ENCODE measurements around the gene EIF4EBP3.

Gene EIF4EBP3

GRCh38 chr5:140557136-140557805, 9.8 kb downstream of the EIF4EBP3 start, which contains the start of gene SRA1:
Gene SRA1 (minus strand): TSS chr5:140557473. CDS start chr5:140557452, 21 bp downstream.
- peak; percentile 95 for DNase-seq

GRCh38 chr5:140557965-140558364, 10.5 kb downstream of the EIF4EBP3 start:
- DNase-seq = peak; percentile 32

- DNase-seq = peak; percentile 47
Observed at GRCh38 chr5:140558542-140558941, 11.1 kb downstream of the EIF4EBP3 start.

- DNase-seq = peak; percentile 35
Observed at GRCh38 chr5:140560227-140560626, 12.8 kb downstream of the EIF4EBP3 start.

DNA sequence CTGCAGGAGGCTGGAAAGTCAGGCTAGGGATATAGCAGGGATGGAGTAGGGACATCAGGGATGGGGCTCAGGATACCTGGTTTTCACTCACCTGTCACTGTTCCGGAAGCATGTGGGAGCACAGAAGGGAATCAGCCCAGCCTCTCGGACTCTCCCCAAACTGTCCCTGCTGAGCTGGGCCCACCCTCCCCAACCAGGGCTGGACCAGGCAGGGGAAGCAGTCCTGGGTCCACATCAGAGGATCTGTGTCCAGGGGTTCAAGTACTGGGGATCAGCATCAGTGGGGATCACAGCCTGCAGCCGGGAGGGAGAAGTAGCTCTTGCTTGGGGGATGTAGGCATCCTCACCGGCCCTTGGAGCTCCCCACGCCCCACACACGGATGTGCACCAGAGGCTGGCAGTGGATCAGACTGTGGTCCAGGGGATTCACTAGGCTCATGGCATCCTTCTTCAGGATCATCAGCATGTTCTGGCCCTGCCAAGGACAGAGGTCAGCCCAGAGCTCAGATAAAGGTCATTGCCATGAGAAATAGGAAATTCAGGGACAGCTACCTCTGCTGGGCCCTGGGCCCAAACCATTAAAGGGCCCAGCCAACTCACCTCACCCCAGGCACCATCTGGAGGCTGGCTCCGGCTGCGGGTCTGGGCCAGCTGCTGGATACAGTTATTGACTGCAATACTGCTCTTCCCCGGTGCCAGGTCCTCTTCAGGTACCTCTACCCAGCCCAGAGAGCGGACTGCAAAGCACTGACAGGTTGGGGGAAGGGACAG, 14.5 kb downstream of the EIF4EBP3 start:
- DNase-seq = peak; percentile 45

GRCh38 chr5:140563596-140563995, 16.1 kb downstream of the EIF4EBP3 start:
- DNase-seq = peak; percentile 56

DNA sequence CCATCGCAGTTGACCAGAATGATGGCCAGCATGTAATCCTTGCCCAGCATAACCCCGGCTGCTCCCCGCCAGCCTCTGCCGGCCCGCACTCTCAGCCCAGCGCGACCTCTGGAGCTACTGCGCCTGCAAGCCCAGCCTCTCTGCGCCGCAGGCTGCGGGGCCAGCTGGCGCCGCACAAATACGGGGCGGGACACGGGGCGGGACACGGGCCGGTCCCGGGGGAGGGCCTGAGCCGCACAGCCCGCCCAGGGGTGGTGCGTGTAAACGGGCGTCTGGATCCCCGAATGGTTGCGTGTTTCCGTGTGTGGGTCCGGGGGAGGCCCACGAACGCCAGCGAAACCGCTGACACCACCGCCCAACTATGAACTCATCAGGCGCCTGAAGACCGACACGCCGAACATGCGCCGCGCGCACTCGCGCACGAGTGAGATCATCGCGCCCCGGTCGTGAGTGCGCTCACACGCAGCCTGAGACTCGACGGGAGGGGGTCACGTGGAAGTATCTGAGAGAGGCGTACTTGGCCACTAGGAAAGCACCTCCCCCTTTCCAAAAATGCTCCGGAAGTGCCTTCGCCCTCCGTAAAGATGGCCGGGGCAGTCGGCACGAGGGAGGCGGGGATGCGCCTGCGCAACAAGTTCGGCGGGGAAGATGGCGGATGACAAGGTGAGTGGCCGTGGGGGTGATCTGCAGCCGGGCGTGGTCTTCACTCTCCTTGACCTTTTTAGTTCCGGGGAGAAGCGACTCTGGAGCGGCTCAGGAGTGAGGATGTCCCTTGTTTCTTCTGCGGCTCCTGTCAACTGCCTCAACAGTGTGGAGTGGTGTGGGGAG, 16.9 kb downstream of the EIF4EBP3 start, which contains the start of the genes APBB3 and SLC35A4:
Gene APBB3 (minus strand): TSS at position 403 of the 828 bp plus-strand sequence. CDS start 353 bp downstream, at position 50.
Gene SLC35A4 (plus strand): TSS at position 633 of the 828 bp plus-strand sequence. CDS start 2,342 bp downstream, outside the sequence.
- DNase-seq = peak; percentile 93

DNA sequence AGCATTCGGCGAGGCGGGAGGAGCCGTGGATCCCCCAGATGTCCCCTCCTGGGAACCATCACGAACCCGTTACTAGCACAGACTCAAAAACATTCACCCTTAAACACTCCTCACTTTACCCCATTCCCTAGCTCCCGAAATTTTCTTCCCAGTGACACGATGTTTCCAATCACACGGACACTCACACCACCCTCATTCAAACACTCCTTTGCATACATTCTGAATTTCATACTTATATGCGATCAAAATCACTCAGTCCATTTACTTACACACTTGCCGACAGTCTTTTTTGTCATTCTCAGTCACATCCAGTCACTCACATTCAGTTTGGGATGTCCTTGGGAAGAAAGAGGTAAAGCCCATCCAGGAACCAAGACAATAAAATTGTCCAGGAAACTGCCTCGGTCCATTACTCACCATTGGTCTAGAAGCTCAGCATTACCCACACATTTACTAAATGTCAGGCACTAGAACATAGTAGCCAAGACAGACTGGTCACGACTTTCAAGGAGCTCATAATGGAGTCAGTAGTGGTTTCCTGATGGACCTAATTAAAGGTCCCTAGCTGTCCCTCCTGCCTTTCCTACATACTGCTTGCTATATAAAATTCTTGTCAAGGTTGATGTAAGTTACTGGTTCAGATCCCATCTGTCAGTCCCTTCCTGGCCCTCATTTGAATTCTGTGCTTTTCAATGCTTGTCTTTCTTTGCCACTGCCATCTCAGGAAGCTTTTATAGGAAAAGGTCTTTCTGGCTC, 17.7 kb downstream of the EIF4EBP3 start:
- no peak for DNase-seq

DNA sequence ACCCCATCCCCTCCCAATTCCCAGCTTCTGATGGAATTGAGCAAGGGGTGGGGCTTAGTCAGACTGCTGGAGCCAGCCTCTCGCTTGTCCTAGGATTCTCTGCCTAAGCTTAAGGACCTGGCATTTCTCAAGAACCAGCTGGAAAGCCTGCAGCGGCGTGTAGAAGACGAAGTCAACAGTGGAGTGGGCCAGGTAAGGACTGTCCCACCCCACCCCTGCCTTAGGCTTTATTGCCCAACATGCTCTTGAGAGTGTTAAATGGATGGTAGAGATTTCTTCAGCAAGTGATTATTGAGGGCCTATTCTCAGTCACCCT, 18.3 kb downstream of the EIF4EBP3 start:
- DNase-seq = peak; percentile 50

GRCh38 chr5:140566665-140567064, 19.2 kb downstream of the EIF4EBP3 start:
- DNase-seq = peak; percentile 45

DNA sequence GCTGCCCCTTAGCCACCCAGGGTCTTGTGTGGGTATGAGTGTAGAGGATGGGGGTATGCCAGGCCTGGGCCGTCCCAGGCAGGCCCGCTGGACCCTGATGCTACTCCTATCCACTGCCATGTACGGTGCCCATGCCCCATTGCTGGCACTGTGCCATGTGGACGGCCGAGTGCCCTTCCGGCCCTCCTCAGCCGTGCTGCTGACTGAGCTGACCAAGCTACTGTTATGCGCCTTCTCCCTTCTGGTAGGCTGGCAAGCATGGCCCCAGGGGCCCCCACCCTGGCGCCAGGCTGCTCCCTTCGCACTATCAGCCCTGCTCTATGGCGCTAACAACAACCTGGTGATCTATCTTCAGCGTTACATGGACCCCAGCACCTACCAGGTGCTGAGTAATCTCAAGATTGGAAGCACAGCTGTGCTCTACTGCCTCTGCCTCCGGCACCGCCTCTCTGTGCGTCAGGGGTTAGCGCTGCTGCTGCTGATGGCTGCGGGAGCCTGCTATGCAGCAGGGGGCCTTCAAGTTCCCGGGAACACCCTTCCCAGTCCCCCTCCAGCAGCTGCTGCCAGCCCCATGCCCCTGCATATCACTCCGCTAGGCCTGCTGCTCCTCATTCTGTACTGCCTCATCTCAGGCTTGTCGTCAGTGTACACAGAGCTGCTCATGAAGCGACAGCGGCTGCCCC, 19.8 kb downstream of the EIF4EBP3 start:
- peak; percentile 50 for DNase-seq

GRCh38 chr5:140567871-140568270, 20.4 kb downstream of the EIF4EBP3 start:
- DNase-seq = peak; percentile 47

DNA sequence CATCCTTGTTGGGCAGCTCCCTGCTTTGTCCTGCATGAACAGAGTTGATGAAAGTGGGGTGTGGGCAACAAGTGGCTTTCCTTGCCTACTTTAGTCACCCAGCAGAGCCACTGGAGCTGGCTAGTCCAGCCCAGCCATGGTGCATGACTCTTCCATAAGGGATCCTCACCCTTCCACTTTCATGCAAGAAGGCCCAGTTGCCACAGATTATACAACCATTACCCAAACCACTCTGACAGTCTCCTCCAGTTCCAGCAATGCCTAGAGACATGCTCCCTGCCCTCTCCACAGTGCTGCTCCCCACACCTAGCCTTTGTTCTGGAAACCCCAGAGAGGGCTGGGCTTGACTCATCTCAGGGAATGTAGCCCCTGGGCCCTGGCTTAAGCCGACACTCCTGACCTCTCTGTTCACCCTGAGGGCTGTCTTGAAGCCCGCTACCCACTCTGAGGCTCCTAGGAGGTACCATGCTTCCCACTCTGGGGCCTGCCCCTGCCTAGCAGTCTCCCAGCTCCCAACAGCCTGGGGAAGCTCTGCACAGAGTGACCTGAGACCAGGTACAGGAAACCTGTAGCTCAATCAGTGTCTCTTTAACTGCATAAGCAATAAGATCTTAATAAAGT, 21.1 kb downstream of the EIF4EBP3 start:
- DNase-seq = peak; percentile 52

- DNase-seq = peak; percentile 47
Observed at GRCh38 chr5:140569197-140569596, 21.7 kb downstream of the EIF4EBP3 start.

DNA sequence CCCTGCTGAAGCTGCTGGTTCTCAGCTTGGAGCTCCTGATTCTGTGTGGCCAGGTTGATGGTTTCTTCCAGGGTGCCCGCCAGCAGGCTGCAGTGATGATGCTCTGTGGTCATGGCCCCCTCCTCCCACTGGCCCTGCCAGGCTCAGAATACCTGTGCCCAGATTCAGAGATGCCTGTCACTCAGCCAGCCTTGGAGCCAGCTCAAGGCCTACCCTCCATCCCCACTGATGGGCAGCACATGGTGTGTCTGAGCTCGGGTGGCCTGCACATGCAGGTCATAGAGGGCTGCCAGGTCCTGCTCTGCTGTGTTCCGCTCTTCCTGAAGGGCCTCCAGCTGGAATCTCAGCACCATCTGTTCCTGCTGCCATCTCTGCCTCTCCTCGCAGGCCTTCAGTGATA, 22.6 kb downstream of the EIF4EBP3 start:
- DNase-seq = peak; percentile 48

- peak; percentile 18 for DNase-seq
Observed at GRCh38 chr5:140570488-140570887, 23.0 kb downstream of the EIF4EBP3 start.

DNA sequence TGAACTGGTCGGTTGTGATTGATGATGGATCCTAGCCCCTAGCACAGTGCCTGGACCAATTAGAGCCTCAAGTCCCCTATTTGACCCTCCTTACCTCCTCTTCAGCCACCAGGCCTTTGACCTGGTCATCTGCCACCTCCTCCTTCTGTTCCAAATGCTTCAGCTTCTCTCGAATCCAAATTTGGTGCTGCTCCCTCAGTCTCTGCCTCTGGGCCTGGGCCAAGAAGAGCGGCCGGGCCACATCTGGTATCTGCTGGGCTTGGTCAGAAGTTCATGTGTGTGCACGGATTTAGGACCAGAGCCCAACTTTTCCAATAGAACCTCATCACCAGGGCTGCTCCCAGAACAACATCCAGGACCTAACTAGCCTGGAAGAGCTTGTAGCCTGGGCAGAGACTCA, 23.6 kb downstream of the EIF4EBP3 start:
- DNase-seq = peak; percentile 22

DNA sequence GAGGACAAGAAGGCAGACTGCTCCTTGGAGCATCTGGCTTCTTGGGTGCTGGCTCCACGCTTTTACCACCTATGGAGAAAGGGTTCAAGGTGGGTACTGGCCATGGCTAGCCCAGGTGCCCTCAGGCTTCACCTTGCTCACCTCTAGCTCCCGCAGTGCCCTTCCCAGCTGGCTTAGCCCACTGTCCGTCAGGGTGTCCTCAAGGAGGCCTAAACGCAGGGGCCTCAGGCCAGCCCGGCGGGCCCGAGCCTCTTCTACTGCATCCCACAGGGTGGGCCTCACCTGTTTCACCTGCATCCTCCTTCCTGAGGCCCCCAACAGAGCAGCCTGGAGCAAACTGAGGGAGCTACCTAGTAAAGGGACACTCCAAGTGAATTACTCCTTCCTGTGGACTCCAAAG, 26.2 kb downstream of the EIF4EBP3 start:
- DNase-seq = peak; percentile 41

GRCh38 chr5:140574165-140574564, 26.7 kb downstream of the EIF4EBP3 start:
- peak; percentile 6 for DNase-seq

DNA sequence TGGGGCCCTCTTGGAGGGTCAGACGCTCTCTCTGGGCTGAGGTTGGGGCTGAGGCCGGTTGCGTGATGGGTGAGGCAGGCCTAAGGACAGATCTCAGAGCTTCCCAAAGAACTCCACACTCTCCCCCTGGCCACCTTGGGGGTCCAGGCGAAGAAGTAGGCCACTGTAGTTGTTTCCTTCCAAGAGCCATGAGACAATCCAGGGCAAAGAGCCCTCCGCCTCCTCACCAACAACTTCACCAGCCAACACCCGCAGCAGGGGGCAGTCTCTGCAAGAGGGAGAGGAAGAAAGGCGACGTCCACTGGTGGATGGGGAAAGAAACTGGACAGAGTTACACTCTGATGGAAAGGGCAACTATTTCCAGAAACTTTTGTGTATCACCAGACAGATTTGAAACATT, 27.8 kb downstream of the EIF4EBP3 start:
- peak; percentile 47 for DNase-seq

DNA sequence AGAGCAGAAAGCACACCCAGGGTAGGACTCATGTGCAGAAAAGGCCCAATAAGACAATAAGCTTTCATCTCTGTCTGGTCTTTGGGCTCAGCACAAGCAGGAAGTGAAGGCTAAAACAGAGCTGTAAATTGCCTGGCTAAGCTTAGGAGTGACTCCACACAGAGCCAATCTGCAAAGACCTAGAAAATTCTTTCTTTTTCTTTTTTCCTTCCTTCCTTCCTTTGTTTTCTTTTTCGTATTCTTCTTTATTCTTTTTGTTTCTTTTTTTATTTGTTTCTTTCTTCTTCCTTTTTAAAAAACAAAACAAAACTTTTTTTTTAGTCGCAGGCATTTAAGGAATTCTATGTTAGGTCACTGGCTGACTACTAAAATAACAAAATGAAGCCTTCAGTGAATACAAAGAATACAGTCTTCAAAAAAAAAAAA, 29.3 kb downstream of the EIF4EBP3 start:
- DNase-seq = peak; percentile 13
